Epidermal melanocyte (primary cell): Measurements from ENCODE around the gene ACAD9.
"Not testable (repeated sequence)": the region's sequence is repeated elsewhere in the genome, so short reads cannot be mapped to it uniquely, and the experiment has no call there.

ENCODE experiments used
- DNase-seq: peaks from one replicate; pipeline ENCODE4 v3.0.0; 2011; ENCODE audit warnings: low spot score; ENCODE audit not compliant: insufficient read length

Gene ACAD9

DNA sequence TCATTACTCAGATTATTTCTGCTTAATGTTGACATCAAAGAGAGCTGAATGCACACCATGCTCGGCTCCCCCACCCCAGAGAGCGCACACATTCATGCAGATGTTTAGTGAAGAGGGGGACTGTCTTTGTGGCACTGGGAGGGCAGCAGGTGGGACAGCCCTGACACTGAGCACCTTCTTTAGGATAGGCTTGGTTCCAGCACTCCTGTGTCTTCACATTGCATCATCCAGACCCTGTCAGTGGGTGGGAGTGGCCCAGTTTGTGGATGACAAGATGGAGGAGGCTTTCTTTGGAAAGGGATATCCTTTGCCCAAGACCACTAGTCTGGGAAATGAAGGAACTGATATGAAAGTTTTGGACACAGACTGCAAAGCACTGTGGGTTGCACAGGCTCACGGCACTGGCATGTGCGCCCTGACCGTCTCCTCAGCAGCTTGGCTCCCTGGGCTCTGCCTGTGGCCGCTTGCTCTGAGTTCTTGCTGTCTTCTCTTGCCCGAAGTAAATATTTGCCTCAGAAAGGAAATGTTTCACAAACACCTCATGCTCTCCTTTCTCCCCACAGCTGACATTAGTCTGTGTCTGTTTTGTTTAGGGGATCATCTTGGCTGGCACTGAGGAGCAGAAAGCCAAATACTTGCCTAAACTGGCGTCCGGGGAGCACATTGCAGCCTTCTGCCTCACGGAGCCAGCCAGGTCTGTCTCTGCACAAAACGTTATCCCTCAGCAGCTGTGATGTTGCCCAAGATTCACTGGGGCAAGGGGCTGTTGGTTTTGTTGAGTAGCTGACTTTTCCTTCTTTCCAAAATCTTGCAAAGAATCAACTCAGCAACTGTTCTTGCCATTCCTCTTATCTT lies 16.6 kb downstream of the ACAD9 start:
- DNase-seq = no peak

DNA sequence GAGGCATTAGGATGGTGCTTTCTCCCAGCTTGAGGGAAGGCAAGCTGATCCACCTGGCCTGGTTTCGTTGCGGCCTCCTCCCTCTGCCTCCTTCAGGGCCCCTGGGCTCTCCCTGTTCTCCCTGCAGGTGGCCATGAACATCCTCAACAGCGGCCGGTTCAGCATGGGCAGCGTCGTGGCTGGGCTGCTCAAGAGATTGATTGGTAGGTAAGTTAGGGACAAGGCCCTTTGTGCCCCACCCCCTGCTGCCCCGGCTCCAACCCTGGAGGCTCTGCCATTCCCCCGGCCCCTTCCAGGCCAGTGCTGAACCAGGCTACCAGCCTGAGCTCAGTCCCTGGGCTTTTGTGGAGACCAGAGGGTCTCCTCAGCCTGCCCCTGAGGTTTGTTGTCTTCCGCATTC lies 23.0 kb downstream of the ACAD9 start:
- no peak for DNase-seq

DNA sequence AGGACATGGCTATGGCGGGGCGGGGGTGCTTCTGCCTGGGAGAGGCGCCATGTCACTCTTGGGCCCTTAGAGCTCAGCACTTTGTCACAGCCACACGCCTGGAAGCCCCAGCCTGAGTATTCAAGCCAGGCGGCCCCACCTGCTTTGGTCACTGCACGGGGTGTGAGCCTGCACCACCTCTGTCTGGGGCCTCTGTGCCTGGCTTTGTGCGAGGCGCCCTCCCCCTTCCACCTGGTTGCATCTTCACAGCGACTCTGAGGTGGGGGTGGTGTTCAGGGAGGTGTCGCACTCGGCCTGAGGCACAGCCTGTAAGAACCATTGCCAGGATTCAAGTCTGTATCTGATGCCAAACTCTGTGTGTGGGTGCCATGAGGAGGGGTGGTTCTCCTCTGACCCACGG lies 24.1 kb downstream of the ACAD9 start:
- no peak for DNase-seq

DNA sequence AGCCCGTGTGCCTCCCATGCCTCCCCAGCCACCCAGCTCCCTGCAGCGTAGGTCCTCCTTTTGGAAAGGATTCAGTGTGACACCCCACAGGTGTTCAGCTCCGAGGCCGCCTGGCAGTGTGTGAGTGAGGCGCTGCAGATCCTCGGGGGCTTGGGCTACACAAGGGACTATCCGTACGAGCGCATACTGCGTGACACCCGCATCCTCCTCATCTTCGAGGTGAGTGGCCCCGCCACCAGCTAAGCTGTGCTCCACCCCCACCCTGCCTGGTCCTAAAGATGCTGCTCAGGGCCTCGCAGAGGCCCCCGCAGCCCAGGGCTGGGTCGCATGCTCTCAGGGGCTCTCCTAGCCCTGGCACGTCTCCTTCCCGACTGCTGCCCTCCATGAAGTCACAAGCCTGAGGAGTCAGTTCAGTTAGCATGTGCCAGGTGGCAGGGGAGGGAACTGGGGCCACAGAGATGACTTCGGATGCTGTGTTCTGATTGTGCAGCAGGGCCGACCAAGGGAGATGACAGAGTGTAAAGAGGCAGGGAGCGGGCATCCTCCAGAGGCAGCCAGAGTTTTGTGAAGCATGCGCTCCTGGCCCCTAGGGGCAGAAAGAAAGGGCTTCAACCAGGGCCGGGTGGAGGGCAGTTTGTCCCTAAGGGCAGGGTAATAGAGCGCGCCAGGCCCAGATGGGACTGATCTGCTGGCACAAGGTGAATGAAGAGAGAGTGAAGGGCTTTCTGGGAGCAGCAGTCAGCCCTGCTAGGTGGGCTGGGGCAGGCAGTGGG lies 26.8 kb downstream of the ACAD9 start:
- DNase-seq = no peak

DNA sequence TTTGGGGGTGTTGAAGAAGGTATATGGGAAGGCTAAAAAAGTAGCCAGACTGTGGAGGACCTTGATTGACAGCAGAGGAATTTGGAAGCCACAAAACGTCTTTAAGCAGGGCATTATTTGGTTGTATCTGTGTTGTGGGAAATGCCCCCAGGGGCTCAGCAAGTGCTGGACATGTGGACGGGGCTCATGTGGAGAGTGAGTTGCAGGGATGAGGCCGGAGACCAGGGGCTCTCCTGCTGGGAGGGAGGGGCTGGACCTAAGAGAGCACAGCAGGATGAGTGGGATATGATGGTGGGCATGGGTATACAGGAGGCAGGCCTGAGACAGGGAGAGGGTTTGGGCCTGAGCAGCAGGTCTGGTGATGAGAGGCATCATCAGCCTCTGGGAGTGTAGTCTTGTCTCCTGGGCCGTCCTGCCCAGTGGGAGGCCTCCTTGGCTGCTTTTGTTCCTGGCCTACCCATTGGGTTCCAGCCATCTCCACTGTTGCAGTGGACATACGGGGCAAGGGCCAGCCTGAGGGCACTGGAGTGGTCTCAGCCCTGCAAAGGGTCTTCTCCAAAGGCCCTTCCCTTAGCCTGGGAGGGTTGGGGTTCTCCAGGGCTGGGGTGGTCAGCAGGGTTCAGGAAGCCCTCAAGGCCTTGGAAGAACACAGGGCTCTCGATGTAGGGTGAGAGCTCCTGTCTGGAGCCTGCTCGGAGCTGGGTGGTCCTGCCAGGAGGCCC lies 27.5 kb downstream of the ACAD9 start:
- no peak for DNase-seq

DNA sequence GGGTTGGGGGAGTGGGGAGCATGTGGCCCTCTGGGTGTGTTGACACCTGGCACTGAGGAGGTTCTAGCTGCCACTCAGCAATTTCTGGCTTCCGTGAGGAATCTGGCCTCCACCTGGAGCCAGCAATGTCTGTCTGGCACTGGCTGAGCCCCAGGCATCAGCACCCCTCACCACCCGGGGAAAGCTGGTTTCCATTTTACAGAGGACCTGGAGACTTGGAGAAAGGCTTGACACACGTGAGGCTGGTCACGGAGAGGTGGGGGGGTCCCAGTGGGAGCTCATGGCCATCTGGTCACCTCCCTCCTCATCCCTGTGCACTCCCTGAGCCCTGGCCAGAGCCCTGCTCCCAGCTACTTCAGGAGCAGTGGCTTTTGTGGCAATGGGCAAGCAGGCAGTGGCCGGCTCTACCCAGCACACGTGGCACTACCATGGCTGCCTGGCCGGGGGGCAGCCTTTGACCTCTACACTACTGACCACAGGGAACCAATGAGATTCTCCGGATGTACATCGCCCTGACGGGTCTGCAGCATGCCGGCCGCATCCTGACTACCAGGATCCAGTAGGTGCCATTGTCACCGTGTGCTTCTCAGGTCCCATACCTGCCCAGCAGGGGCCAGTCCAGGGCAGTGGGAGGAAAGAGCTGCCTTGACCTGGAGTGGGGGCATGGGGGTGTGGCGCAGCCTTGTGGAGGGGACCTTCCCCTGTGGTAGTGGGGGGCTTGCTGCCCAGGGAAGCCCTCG lies 28.5 kb downstream of the ACAD9 start:
- no peak for DNase-seq

DNA sequence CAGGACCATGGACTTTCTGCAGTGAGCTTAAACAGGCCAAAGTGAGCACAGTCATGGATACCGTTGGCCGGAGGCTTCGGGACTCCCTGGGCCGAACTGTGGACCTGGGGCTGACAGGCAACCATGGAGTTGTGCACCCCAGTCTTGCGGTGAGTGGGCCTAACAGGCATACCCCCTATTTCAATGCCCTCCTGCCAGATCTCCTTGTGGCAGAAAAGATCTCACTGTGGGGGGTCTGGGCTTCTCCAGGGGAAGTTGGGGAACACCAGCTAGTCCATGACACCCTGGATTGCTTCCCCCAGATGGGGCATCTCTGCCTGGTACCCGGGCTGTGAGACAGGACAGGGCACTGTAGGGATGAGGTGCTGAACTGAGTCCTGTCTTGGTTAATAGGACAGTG lies 29.5 kb downstream of the ACAD9 start:
- DNase-seq = no peak

DNA sequence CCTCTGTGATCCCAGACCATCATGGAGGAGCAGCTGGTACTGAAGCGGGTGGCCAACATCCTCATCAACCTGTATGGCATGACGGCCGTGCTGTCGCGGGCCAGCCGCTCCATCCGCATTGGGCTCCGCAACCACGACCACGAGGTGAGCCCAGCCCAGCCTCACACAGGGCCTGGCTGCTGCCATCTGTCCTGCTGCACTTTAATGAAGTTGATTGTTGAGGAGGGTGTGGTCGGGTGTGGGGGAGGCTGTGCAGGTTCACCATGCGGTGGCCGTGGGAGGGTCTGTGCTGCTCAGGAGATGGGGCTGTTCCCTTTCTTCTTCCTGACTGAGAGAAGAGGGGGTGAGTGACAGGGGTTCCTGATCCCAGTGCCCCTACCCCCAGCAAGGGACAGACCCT lies 30.6 kb downstream of the ACAD9 start:
- no peak for DNase-seq

DNA sequence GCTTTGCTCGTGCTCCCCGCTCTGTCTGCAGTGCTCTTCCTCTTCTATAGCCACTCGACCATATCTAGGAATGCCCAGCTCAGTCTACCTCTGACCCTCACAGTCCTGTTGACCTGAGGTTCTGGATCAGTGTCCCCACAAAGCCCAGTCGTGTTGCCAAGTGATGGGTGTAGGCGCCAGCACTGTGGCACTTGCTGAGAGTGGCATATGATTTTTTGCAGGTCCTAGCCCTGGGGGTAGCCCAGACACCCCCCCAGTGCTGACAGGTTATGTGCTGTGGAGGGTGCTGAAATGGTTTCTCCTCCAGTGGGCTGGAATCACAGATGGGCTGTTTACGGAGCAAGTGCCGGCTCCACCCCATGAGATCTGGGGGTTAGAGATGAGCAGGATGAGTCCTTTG lies 32.5 kb downstream of the ACAD9 start:
- DNase-seq = no peak

DNA sequence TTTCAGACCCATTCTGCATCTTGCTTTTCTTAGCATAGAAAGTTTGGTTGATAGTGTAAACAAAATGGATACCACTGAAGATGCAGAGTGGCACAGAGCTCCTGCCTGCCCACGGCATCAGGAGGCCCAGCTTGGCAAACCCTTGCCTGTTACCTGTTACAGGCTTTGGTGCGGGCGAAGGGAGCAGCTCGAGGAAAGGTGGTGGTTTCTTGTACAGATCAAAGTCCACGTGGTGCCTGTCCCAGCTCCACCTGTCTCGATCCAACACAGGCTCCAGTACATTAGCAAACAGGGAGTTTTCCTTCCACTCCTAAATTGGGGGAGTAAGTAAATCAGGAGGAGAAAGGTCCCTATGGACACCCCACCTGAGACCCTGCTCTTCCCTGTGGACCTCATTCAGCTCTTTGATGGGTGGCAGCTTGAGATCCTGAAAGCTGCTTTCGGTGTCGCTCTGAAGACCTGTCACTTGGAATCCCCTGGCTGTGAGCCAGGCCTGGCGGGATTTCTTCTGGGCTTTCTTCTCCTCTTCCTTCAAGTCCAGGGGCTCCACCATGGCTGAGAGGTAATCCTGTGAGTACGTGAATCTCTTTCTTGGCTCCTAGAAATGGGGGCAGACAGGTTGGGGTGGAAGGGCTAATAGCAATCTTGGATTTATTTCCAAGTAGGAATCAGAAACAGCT lies 35.7 kb downstream of the ACAD9 start:
- DNase-seq = no peak

DNA sequence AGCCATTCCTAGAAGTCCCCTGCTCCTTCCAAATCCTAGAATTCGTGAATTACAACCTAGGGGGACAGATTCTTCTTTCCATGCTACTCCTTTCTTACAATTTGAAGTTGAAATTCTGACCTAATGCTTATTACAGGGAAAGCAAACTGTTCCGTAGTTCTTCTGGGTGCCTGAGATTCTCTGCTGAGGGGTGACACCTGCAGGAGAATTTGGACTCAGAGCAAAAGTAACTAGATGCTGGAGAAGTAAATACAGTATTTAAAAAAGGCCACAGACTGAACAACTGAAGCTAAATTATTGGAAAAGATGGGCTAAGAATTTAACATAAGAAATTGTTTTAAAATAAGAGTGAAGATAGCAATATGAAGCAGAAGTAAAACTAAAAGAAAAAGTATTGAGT lies 37.9 kb downstream of the ACAD9 start:
- no peak for DNase-seq

DNA sequence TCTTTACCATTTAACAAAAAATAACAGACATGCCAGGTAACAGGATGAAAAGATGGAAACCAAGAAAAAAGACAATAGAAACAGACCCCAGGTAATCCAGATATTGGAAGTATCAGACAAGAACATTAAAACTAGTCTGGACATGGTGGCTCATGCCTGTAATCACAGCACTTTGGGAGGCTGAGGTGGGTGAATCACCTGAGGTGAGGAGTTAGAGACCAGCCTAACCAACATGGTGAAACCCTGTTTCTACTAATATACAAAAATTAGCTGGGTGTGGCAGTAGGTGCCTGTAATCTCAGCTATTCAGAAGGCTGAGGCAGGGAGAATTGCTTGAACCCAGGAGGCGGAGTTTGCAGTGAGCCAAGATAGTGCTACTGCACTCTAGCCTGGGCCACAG lies 40.6 kb downstream of the ACAD9 start:
- DNase-seq = no peak

DNA sequence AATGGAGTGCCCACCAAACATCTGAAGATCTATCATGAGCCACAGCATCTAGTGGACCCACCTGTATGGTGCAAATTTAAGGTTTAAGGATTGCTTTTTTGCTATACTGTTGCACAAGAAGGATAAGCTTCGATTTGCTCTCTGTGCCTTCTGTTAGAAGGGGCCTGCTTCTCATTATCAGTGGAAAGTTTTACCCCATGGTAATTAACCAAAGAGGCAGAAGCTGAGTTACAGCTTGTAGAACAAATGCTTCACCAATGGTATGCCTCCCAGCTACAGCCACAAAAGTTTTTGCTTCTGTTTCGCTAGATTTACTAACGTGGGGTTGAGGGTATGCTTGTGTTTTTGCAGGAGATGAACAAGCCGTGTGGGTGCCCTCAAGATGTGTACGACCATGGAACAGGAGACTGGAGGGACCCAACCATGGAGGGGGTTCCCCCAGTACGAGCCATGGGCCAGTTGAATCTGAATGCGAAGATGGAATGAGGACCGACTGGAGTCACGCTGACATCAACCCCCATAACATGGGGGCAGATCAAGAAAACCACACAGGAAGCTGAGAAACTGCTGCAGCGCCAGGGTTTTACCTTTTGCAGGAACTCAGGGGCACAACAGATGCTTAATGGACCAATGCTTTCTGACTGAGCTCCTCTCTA lies 43.5 kb downstream of the ACAD9 start:
- DNase-seq = no peak

DNA sequence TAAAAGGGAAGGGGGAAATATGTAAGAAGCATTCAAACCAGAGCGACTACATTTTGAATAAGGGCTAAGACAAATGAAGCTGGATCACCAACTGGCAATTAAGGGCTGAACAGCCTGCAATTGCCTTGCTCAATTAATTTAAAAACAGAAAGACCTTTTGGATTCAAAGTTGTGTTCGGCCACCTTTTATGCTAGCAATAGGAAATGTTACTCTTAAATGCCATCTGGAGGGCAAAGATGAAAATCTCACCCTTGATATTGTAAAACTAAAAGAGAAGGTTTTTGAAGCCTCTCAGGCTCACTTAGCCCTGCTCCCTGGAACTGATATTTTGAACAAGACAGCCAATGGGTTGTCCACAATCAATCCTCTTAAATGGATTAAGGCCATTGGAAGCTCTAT lies 44.2 kb downstream of the ACAD9 start:
- DNase-seq = no peak

DNA sequence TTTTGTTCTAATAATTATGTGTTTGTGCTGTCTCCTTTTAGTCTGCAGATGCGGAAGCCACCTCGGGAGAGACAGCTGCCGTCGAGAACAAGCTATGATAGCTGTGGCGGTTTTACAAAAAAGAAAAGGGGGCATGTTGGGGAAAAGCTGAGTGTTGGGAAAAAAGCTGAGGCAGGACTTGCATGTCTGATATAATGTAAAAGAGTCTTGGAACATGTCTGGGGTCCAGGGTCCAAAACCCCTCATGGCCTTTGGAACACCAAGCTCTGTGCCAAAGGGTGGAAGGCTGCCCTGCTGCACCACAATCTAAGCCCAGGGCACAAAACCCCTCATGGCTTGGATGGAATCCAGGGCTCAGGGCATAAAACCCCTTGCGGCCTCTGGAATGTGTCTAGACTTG lies 44.6 kb downstream of the ACAD9 start:
- not testable (repeated sequence) for DNase-seq

DNA sequence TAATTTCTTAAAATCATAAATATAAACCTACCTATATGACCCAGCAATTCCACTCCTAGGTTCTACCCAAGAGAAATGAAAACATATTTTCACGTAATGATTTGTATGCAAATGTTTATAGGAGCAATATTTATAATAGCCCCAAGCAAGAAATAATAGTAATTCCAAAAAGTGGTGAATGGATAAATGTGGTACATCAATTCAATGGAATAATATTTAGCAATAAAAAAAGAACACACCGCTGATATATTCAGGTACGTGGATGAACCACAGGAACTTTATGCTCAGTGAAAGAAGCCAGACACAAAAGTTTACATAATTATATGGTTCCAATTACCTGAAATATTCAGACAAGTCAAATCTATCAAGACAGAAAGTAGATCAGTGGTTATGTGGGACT lies 49.9 kb downstream of the ACAD9 start:
- DNase-seq = no peak

DNA sequence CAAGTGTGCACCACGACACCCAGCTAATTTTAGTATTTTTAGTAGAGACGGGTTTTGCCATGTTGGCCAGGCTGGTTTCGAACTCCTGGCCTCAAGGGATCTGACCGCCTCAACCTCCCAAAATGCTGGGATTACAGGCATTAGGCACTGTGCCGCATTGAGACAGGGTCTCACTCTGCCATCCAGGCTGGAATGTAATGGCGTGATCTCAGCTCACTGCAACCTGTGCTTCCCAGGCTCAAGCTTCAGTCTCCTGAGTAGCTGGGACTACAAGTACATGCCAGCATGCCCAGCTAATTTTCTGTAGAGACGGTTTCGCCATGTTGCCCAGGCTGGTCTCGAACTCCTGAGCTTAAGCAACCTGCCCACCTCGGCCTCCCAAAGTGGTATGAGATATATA lies 51.6 kb downstream of the ACAD9 start:
- DNase-seq = no peak

DNA sequence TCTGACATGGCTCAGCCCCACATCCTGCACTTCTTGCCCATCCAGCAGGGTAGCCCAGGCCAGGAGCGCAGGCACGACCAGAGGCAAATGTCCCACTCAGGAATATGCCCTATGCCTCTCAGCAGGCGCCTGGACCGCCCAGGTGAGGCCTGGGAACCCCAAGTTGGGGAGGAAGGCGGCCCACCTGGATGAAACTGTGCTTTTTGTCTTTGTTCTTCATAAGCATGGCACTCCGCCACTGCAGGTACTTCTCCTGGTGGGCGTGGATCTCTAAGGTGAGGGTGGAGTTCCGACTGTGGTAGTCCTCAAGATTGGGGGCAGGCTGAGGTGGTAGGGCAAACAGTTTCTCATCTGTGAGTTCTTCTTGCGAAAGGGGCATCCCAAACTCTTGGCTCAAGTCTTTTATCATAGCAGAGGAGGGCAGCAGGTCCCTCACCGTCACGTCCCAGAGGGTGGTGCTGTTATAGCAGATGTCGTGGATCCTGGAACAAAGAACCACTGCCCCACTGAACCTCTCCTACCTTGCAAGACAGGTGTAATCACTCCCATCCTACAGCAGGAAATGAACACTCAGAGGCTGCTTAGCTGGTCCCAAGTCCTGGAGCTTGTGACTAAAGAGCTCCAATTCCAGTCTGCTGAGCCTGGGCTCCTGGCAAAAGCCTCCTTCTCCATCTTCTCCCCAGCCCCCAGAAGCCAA lies 53.2 kb downstream of the ACAD9 start:
- DNase-seq = no peak

DNA sequence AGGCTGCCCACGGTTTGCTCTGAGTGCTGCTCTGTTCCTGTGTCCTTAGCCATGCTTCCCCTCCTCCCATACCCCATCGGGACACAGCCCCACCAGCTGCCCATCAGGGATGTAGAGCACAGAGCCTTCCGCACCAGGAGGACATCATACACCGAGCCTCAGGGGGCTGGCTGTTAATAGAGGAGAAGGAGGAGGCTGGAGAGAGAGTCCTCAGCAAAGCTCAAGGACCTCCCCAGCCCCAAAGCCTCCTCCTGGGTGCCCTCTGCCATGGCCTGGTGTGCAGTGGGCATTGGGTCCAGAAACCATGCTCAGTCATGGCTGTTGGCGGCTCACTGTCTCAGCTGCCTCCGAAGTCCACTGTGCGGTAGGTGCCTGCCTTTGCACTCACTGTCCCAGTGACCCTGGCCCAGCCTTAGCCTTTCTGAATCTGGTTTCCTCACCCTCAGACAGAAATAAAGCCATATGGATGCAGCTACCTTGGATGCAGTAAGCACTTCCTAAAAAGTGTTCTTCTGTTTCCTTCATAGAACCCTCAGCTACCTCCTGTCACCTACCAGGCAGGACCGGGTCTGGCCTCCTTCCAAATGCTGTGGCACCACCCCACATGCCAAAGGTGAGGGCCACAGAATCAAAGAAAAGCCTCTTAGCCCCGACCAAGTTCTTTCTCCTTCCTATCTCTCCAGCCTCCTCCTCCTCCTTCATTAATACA lies 53.9 kb downstream of the ACAD9 start:
- no peak for DNase-seq
